ENCODE results near the gene SIPA1L3. TPM values are rescaled to one million over a fixed set of nuclear protein-coding genes. Genes with fewer than 3 reads are reported as not detected.

Gene SIPA1L3
- total RNA-seq, 1 donor from 2014 or later, result 27.1 TPM

GRCh38 chr19:38206928-38207327 is 299.9 kb downstream of the SIPA1L3 start:
- Histone ChIP-seq H3K27me3 (no peaks in the 10 kb centered on the region), H3K27ac (no peak overlapping the region), H3K9me3 (no peaks in the 10 kb centered on the region), H3K4me3 (no peak overlapping the region), H3K36me3 (peaks cover 20 to 44% of the 10 kb centered on the region in 2 donors), H3K4me1 (peaks cover 10 to 24% of the 10 kb centered on the region in 2 donors)
- no peak for TF ChIP-seq CTCF (IDR thresholded peaks at IDR 0.05)
- intact Hi-C loops (cut with DNase I), result no loop called here
- no peak for DNase-seq (ENCODE audit: low spot score in 2 of 2)

GRCh38 chr19:38207543-38207942 is 300.5 kb downstream of the SIPA1L3 start:
- Histone ChIP-seq H3K27ac (peak overlapping the region in 1 of 2 donors; percentile 39), H3K27me3 (no peaks in the 10 kb centered on the region), H3K9me3 (no peaks in the 10 kb centered on the region), H3K4me1 (peaks cover 10 to 24% of the 10 kb centered on the region in 2 donors), H3K4me3 (no peak overlapping the region), H3K36me3 (peaks cover 14 to 38% of the 10 kb centered on the region in 2 donors)
- intact Hi-C loops (cut with DNase I), result no loop called here
- no peak for DNase-seq (ENCODE audit: low spot score in 2 of 2)
- TF ChIP-seq CTCF (IDR thresholded peaks at IDR 0.05), result no peak

- intact Hi-C loops (cut with DNase I), result no loop called here
- Histone ChIP-seq H3K4me1 (peaks cover 10 to 24% of the 10 kb centered on the region in 2 donors), H3K27ac (peak overlapping the region in 1 of 2 donors; percentile 34), H3K27me3 (no peaks in the 10 kb centered on the region), H3K4me3 (no peak overlapping the region), H3K9me3 (no peaks in the 10 kb centered on the region), H3K36me3 (peaks cover 13 to 28% of the 10 kb centered on the region in 2 donors)
- no peak for DNase-seq (ENCODE audit: low spot score in 2 of 2)
- no peak for TF ChIP-seq CTCF (IDR thresholded peaks at IDR 0.05)
Observed at GRCh38 chr19:38208571-38208970, 301.6 kb downstream of the SIPA1L3 start.

GRCh38 chr19:38209152-38209551 is 302.1 kb downstream of the SIPA1L3 start:
- intact Hi-C loops (cut with DNase I), result no loop called here
- Histone ChIP-seq H3K4me3 (peak overlapping the region in 1 of 2 donors; percentile 55), H3K36me3 (peaks cover 9 to 24% of the 10 kb centered on the region in 2 donors), H3K9me3 (no peaks in the 10 kb centered on the region), H3K27ac (peak overlapping the region in 1 of 2 donors; percentile 54), H3K27me3 (no peaks in the 10 kb centered on the region), H3K4me1 (peaks cover 10 to 24% of the 10 kb centered on the region in 2 donors)
- TF ChIP-seq CTCF (IDR thresholded peaks at IDR 0.05), result no peak
- no peak for DNase-seq (ENCODE audit: low spot score in 2 of 2)

GRCh38 chr19:38209671-38210457 is 302.9 kb downstream of the SIPA1L3 start:
- peak; percentile 69 to 82 for DNase-seq (ENCODE audit: low spot score in 2 of 2)
- Histone ChIP-seq H3K4me3 (peak overlapping the region; percentile 36 to 55), H3K9me3 (no peaks in the 10 kb centered on the region), H3K4me1 (peaks cover 10 to 24% of the 10 kb centered on the region in 2 donors), H3K27me3 (no peaks in the 10 kb centered on the region), H3K36me3 (peaks cover 9 to 17% of the 10 kb centered on the region in 2 donors), H3K27ac (peak overlapping the region; percentile 51 to 79)
- TF ChIP-seq CTCF (IDR thresholded peaks at IDR 0.05), result no peak
- intact Hi-C loops (cut with DNase I), result no loop called here
